ENCODE results near the gene PRSS33. TPM values are rescaled to one million over a fixed set of nuclear protein-coding genes. Genes with fewer than 3 reads are reported as not detected.
A peak's percentile ranks its signal among the peaks of the same experiment; 100 is the strongest.

The PRSS33 gene
- total RNA-seq, 1 donor from 2014 or later: not detected

- DNase-seq (ENCODE audit: low read depth in 2 of 2): no peak
Measured at GRCh38 chr16:2765462-2766404, 21.6 kb downstream of the PRSS33 start.

- no peak for DNase-seq (ENCODE audit: low read depth in 2 of 2)
Measured at GRCh38 chr16:2764718-2765117, 22.6 kb downstream of the PRSS33 start.

GRCh38 chr16:2763173-2763572 is 24.2 kb downstream of the PRSS33 start:
- DNase-seq (ENCODE audit: low read depth in 2 of 2): no peak

GRCh38 chr16:2762711-2763110 is 24.6 kb downstream of the PRSS33 start:
- no peak for DNase-seq (ENCODE audit: low read depth in 2 of 2)

GRCh38 chr16:2761886-2762583 is 25.3 kb downstream of the PRSS33 start:
- no peak for DNase-seq (ENCODE audit: low read depth in 2 of 2)

- DNase-seq (ENCODE audit: low read depth in 2 of 2): no peak
Measured at GRCh38 chr16:2761472-2761871, 25.9 kb downstream of the PRSS33 start.

- DNase-seq (ENCODE audit: low read depth in 2 of 2): no peak
Measured at GRCh38 chr16:2757344-2757743, 30.0 kb downstream of the PRSS33 start.

GRCh38 chr16:2756288-2757015 is 30.9 kb downstream of the PRSS33 start:
- DNase-seq (ENCODE audit: low read depth in 2 of 2): no peak

- DNase-seq (ENCODE audit: low read depth in 2 of 2): no peak
Measured at GRCh38 chr16:2755158-2755557, 32.2 kb downstream of the PRSS33 start.

- peak; percentile 20 to 27 for DNase-seq (ENCODE audit: low read depth in 2 of 2)
Measured at GRCh38 chr16:2753733-2754020, 33.7 kb downstream of the PRSS33 start.

- peak; percentile 79 to 89 for DNase-seq (ENCODE audit: low read depth in 2 of 2)
Measured at GRCh38 chr16:2752850-2753732, 34.3 kb downstream of the PRSS33 start.

GRCh38 chr16:2752035-2752849 is 35.1 kb downstream of the PRSS33 start, which contains the start of gene SRRM2:
Gene SRRM2, plus strand, starts transcription at chr16:2752638. Its CDS starts 3,727 bp downstream, at chr16:2756365.
- peak; percentile 97 to 98 for DNase-seq (ENCODE audit: low read depth in 2 of 2)

- no peak for DNase-seq (ENCODE audit: low read depth in 2 of 2)
Measured at GRCh38 chr16:2751577-2752034, 35.8 kb downstream of the PRSS33 start.

- no peak for DNase-seq (ENCODE audit: low read depth in 2 of 2)
Measured at GRCh38 chr16:2749936-2750335, 37.4 kb downstream of the PRSS33 start.

- DNase-seq (ENCODE audit: low read depth in 2 of 2): no peak
Measured at GRCh38 chr16:2749476-2749875, 37.9 kb downstream of the PRSS33 start.

- DNase-seq (ENCODE audit: low read depth in 2 of 2): no peak
Measured at GRCh38 chr16:2748757-2749455, 38.5 kb downstream of the PRSS33 start.

GRCh38 chr16:2745961-2746360 is 41.4 kb downstream of the PRSS33 start:
- no peak for DNase-seq (ENCODE audit: low read depth in 2 of 2)

- DNase-seq (ENCODE audit: low read depth in 2 of 2): no peak
Measured at GRCh38 chr16:2745116-2745890, 42.1 kb downstream of the PRSS33 start.

GRCh38 chr16:2744711-2745110 is 42.6 kb downstream of the PRSS33 start:
- no peak for DNase-seq (ENCODE audit: low read depth in 2 of 2)

Data from lung microvascular endothelial cell (primary cell).